ENCODE results near the gene LIMS1. TPM values are rescaled to one million over a fixed set of nuclear protein-coding genes. Genes with fewer than 3 reads are reported as not detected.

Gene LIMS1
- total RNA-seq, 1 experiment from 2014 or later, result 56.2 TPM

- TF ChIP-seq FOSL1 (IDR thresholded peaks at IDR 0.05; ENCODE audit: low read depth) (no peak), REST (IDR thresholded peaks at IDR 0.05; ENCODE audit: low read depth) (no peak)
- Histone ChIP-seq H3K4me3 (replicated peaks in 1 of 2; ENCODE audit: low read depth in 1 of 2, low read length in 2 of 2) (no peak overlapping the region), H3K27me3 (ENCODE audit: insufficient read depth, low read length) (no peaks in the 10 kb centered on the region), H2AFZ (ENCODE audit: low read depth, low read length, poor library complexity, severe bottlenecking) (no peak overlapping the region), H3K27ac (ENCODE audit: low read depth, low read length) (no peak overlapping the region), H4K20me1 (ENCODE audit: insufficient read depth) (no peaks in the 10 kb centered on the region), H3K4me1 (ENCODE audit: control insufficient read depth in 1 of 2, insufficient read depth in 2 of 2, low read length in 2 of 2) (peaks cover 0 to 21% of the 10 kb centered on the region in 2 experiments; a peak in 2 of 4 replicates), H3K9me3 (ENCODE audit: control insufficient read depth in 1 of 2, insufficient read depth in 1 of 2, low read depth in 1 of 2, low read length in 2 of 2) (no peaks in the 10 kb centered on the region), H3K36me3 (ENCODE audit: control insufficient read depth in 1 of 2, insufficient read depth in 2 of 2, low read length in 2 of 2) (no peaks in the 10 kb centered on the region), H3K9ac (ENCODE audit: low read length) (no peak overlapping the region), H3K4me2 (ENCODE audit: low read length) (no peak overlapping the region), H3K79me2 (ENCODE audit: insufficient read depth, low read length) (peaks cover 49% of the 10 kb centered on the region), H3K9me2 (ENCODE audit: insufficient read depth) (no peaks in the 10 kb centered on the region)
- ATAC-seq, result no peak
- intact Hi-C loops (cut with micrococcal nuclease), result no loop called here
- BruUV-seq (replicated peaks), result no TSS peak
- DNase-seq (ENCODE audit: low read depth, low spot score), result no peak
- RAD21 ChIA-PET (ENCODE audit: low non-redundant PET in 1 of 2, low total read pairs in 2 of 2, uncharacterized antibody in 2 of 2, unreplicated experiment in 2 of 2), result interaction anchor here in 1 of 2 experiments (0.5 kb wide), 1 partner anchor 101 kb away, joined by 3 read pairs; no protein-coding TSS in a partner anchor
- CTCF ChIA-PET, result interaction anchor here (1.0 to 1.2 kb wide), 2 partner anchors 13 to 101 kb away, joined by 3 read pairs; no protein-coding TSS in a partner anchor
- POLR2A ChIA-PET, result no interaction called here
These were observed 99.7 kb downstream of the LIMS1 start for GRCh38 chr2:108634011-108634410.

GRCh38 chr2:108634576-108635160, 100.4 kb downstream of the LIMS1 start:
- no TSS peak for BruUV-seq (replicated peaks)
- intact Hi-C loops (cut with micrococcal nuclease), result no loop called here
- CTCF ChIA-PET, result no interaction called here

More at GRCh38 chr2:108634576-108635160, 100.4 kb downstream of the LIMS1 start:
- Histone ChIP-seq H3K4me2 (ENCODE audit: low read length) (no peak overlapping the region), H3K9me3 (ENCODE audit: control insufficient read depth in 1 of 2, insufficient read depth in 1 of 2, low read depth in 1 of 2, low read length in 2 of 2) (no peaks in the 10 kb centered on the region), H3K9ac (ENCODE audit: low read length) (no peak overlapping the region), H2AFZ (ENCODE audit: low read depth, low read length, poor library complexity, severe bottlenecking) (no peak overlapping the region), H3K27me3 (ENCODE audit: insufficient read depth, low read length) (no peaks in the 10 kb centered on the region), H3K4me3 (replicated peaks in 1 of 2; ENCODE audit: low read depth in 1 of 2, low read length in 2 of 2) (no peak overlapping the region), H3K79me2 (ENCODE audit: insufficient read depth, low read length) (peaks cover 44% of the 10 kb centered on the region), H4K20me1 (ENCODE audit: insufficient read depth) (no peaks in the 10 kb centered on the region), H3K27ac (ENCODE audit: low read depth, low read length) (no peak overlapping the region), H3K9me2 (ENCODE audit: insufficient read depth) (no peaks in the 10 kb centered on the region), H3K4me1 (ENCODE audit: control insufficient read depth in 1 of 2, insufficient read depth in 2 of 2, low read length in 2 of 2) (peaks cover 0 to 27% of the 10 kb centered on the region in 2 experiments; a peak in 2 of 4 replicates), H3K36me3 (ENCODE audit: control insufficient read depth in 1 of 2, insufficient read depth in 2 of 2, low read length in 2 of 2) (no peaks in the 10 kb centered on the region)
- DNase-seq (ENCODE audit: low read depth, low spot score), result no peak
- RAD21 ChIA-PET (ENCODE audit: low non-redundant PET in 1 of 2, low total read pairs in 2 of 2, uncharacterized antibody in 2 of 2, unreplicated experiment in 2 of 2), result interaction anchor here in 1 of 2 experiments (0.5 kb wide), 1 partner anchor 101 kb away, joined by 3 read pairs; no protein-coding TSS in a partner anchor
- POLR2A ChIA-PET, result no interaction called here
- ATAC-seq, result no peak
- TF ChIP-seq SP1 (IDR thresholded peaks at IDR 0.05; ENCODE audit: low read depth) (no peak), SIN3A (IDR thresholded peaks at IDR 0.05; ENCODE audit: low read depth) (no peak), EZH2 (IDR thresholded peaks at IDR 0.05) (no peak), POLR2AphosphoS5 (IDR thresholded peaks at IDR 0.05; ENCODE audit: low read depth, low read length) (no peak), RAD21 (IDR thresholded peaks at IDR 0.05; ENCODE audit: low read depth) (no peak), YY1 (IDR thresholded peaks at IDR 0.05; ENCODE audit: extremely low read depth, insufficient replicate concordance, low read depth, low read length) (no peak), SRF (IDR thresholded peaks at IDR 0.05; ENCODE audit: low read depth) (no peak), CBX3 (IDR thresholded peaks at IDR 0.05; ENCODE audit: low read depth) (no peak), ZFX (IDR thresholded peaks at IDR 0.05) (no peak), ZNF274 (IDR thresholded peaks at IDR 0.05; ENCODE audit: low read depth, low read length) (no peak), REST (IDR thresholded peaks at IDR 0.05; ENCODE audit: low read depth) (no peak), FOSL1 (IDR thresholded peaks at IDR 0.05; ENCODE audit: low read depth) (no peak)
